Bronchus fibroblast of lung (primary cell): ENCODE data around the gene KDM1B. TPM values are rescaled to one million over a fixed set of nuclear protein-coding genes. Genes with fewer than 3 reads are reported as not detected.

Experiments
- total RNA-seq: library from RNA; depleted of rRNA; stranded (reverse); fragments of >200 nt; gene quantifications from 2 replicates; pipeline ENCODE4 v1.2.3, GENCODE V29; 2015

The KDM1B gene
- total RNA-seq, result 7.9 and 9.2 TPM in 2 replicates

GRCh38 chr6:18155150-18155863, at the start of gene KDM1B:
KDM1B (plus strand) TSS chr6:18155422; CDS start chr6:18159896, 4,474 bp downstream.

GRCh38 chr6:18122128-18123093, 32.8 kb upstream of the KDM1B start, which contains the start of gene NHLRC1:
NHLRC1 (minus strand) TSS chr6:18122677; CDS start chr6:18122606, 71 bp downstream.

GRCh38 chr6:18154507-18155149, 594 bp upstream of the KDM1B start, which contains the start of gene TPMT:
TPMT (minus strand) TSS chr6:18155077; CDS start chr6:18149127, 5,950 bp downstream.

GRCh38 chr6:18264219-18264922, 109.1 kb downstream of the KDM1B start, which contains the start of gene DEK:
DEK (minus strand) TSS chr6:18264530; CDS start chr6:18263987, 543 bp downstream.

Other genes with a start within 250 kb of the KDM1B start
- gene KIF13A, start 167.8 kb upstream of the KDM1B start, total RNA-seq, result 14.7 and 17.8 TPM in 2 replicates
- gene NHLRC1, start 32.7 kb upstream of the KDM1B start, total RNA-seq, result 2.1 and 2.2 TPM in 2 replicates
- gene TPMT, start 345 bp upstream of the KDM1B start, total RNA-seq, result 12.1 and 13.7 TPM in 2 replicates
- gene DEK, start 109.1 kb downstream of the KDM1B start, total RNA-seq, result 89.2 and 143 TPM in 2 replicates
- 1.3 and 1.5 TPM in 2 replicates for gene RNF144B, start 231.9 kb downstream of the KDM1B start, total RNA-seq